A549 (cell line): ENCODE results near the gene NXN. TPM values are rescaled to one million over a fixed set of nuclear protein-coding genes. Genes with fewer than 3 reads are reported as not detected.
"Not testable (repeated sequence)": the region's sequence is repeated elsewhere in the genome, so short reads cannot be mapped to it uniquely, and the experiment has no call there.

Experiments used
- ATAC-seq, 2 experiments: fragments of 200-7000 bp in 1 of 2; fragments of >200 bp in 1 of 2; cut with Nextera tagmentation in 1 of 2; cut with Tn5 transposase in 1 of 2; 3 replicates each; pipeline versions ENCODE4 v1.8.0 to v1.9.1; 2018 to 2020; ENCODE audit warnings: mild to moderate bottlenecking in 1 of 2, moderate library complexity in 1 of 2
- CTCF ChIA-PET: fragments of 300-600 bp; sonication (Branson Sonifier 250); formaldehyde crosslinking; extraction: SDS; loops from one replicate; lab custom pipeline; 2021; ENCODE audit warnings: antibody characterized with exemption, inconsistent platforms; lab: Yijun Ruan, JAX
- POLR2A ChIA-PET: fragments of 350-600 bp; formaldehyde crosslinking; extraction: SDS; loops from one replicate; lab custom pipeline; 2021; ENCODE audit warnings: antibody characterized with exemption, inconsistent platforms; lab: Yijun Ruan, JAX
- DNase-seq, 2 experiments: peaks; one replicate each; pipeline versions ENCODE4 v3.0.0 to v3.0.0-alpha.2; 2011 to 2016; ENCODE audit warnings: low read depth in 1 of 2, low spot score in 1 of 2
- FAIRE-seq: peaks from 2 replicates; lab custom pipeline; 2011; peaks lifted over from hg19 to GRCh38; lab: Jason Lieb, UNC
- H3K27ac ChIP-seq, 2 experiments: fragments of >200 bp; sonication (Bioruptor Twin); formaldehyde crosslinking; 3 replicates each; pipeline ENCODE4 v1.5.1; 2016 to 2017
- H3K4me1 ChIP-seq: fragments of >200 bp; sonication (Bioruptor Twin); formaldehyde crosslinking; 3 replicates; pipeline ENCODE4 v1.6.1; 2016
- H3K4me2 ChIP-seq: fragments of >200 bp; sonication (Bioruptor Twin); formaldehyde crosslinking; 3 replicates; pipeline ENCODE4 v1.6.1; 2016
- H3K4me3 ChIP-seq: fragments of >200 bp; sonication (Bioruptor Twin); formaldehyde crosslinking; 3 replicates; pipeline ENCODE4 v1.5.1; 2016
- H3K9me3 ChIP-seq: fragments of >200 bp; sonication (Bioruptor Twin); formaldehyde crosslinking; 3 replicates; pipeline ENCODE4 v1.6.1; 2016
- ATOH8 ChIP-seq: fragments of 250-450 bp; sonication (Bioruptor Pico); IDR thresholded peaks from 2 replicates; pipeline ENCODE4 v1.5.0; 2020; ENCODE audit warnings: low read depth, mild to moderate bottlenecking, moderate library complexity
- BCL3 ChIP-seq: fragments of >200 bp; sonication (Bioruptor Twin); formaldehyde crosslinking; IDR thresholded peaks from 3 replicates; pipeline ENCODE4 v1.6.1; 2016
- BHLHE40 ChIP-seq: IDR thresholded peaks from 2 replicates; pipeline ENCODE4 v1.6.1; 2012; ENCODE audit warnings: low read depth, low read length, inconsistent platforms
- CBX2 ChIP-seq: fragments of 200-600 bp; sonication (generic); IDR thresholded peaks from 2 replicates; pipeline ENCODE4 v1.6.1; 2016; ENCODE audit warnings: low read depth, mild to moderate bottlenecking, borderline replicate concordance
- CEBPB ChIP-seq, 2 experiments: fragments of >200 bp in 1 of 2; sonication (Bioruptor Twin) in 1 of 2; formaldehyde crosslinking in 1 of 2; IDR thresholded peaks; 2 replicates each; pipeline ENCODE4 v1.6.1; 2012 to 2016
- CHD4 ChIP-seq: fragments of 200-600 bp; sonication (generic); IDR thresholded peaks from 2 replicates; pipeline ENCODE4 v1.6.1; 2016; ENCODE audit warnings: antibody characterized with exemption, mild to moderate bottlenecking, borderline replicate concordance
- CTCF ChIP-seq: fragments of >200 bp; sonication (Bioruptor Twin); formaldehyde crosslinking; IDR thresholded peaks from 3 replicates; pipeline ENCODE4 v1.5.1; 2016
- E2F6 ChIP-seq: IDR thresholded peaks from 2 replicates; pipeline ENCODE4 v1.6.1; 2012; ENCODE audit warnings: low read depth, borderline replicate concordance
- EHF ChIP-seq: fragments of 250-450 bp; sonication (Bioruptor Pico); IDR thresholded peaks from 2 replicates; pipeline ENCODE4 v1.5.0; 2020; ENCODE audit warnings: mild to moderate bottlenecking
- ELK1 ChIP-seq: fragments of 150-350 bp; IDR thresholded peaks from 2 replicates; pipeline ENCODE4 v1.6.1; 2014; ENCODE audit warnings: low read depth, mild to moderate bottlenecking, low read length
- EP300 ChIP-seq, 2 experiments: fragments of >200 bp; sonication (Bioruptor Twin); formaldehyde crosslinking; IDR thresholded peaks; 2 replicates in 1 of 2; 3 replicates in 1 of 2; pipeline ENCODE4 v1.6.1; 2016 to 2017
- ESRRA ChIP-seq: fragments of 150-350 bp; IDR thresholded peaks from 2 replicates; pipeline ENCODE4 v1.6.1; 2014; ENCODE audit warnings: mild to moderate bottlenecking, low read length, borderline replicate concordance
- FOSB ChIP-seq: fragments of 250-450 bp; sonication (Bioruptor Pico); IDR thresholded peaks from 2 replicates; pipeline ENCODE4 v1.5.0; 2020; ENCODE audit warnings: mild to moderate bottlenecking, moderate library complexity
- FOXS1 ChIP-seq: fragments of 250-450 bp; sonication (Bioruptor Pico); IDR thresholded peaks from 2 replicates; pipeline ENCODE4 v1.5.0; 2020; ENCODE audit warnings: mild to moderate bottlenecking, moderate library complexity
- KDM5A ChIP-seq: fragments of 200-600 bp; sonication (generic); IDR thresholded peaks from 2 replicates; pipeline ENCODE4 v1.6.1; 2016; ENCODE audit warnings: antibody characterized with exemption, mild to moderate bottlenecking
- MAX ChIP-seq: IDR thresholded peaks from 2 replicates; pipeline ENCODE4 v1.6.1; 2012
- PBX3 ChIP-seq: IDR thresholded peaks from 2 replicates; pipeline ENCODE4 v1.6.1; 2012
- SREBF2 ChIP-seq: fragments of 450-650 bp; IDR thresholded peaks from 2 replicates; pipeline ENCODE4 v1.6.1; 2014; ENCODE audit warnings: mild to moderate bottlenecking, moderate library complexity
- TP53 ChIP-seq: fragments of 250-450 bp; sonication (Bioruptor Pico); IDR thresholded peaks from 2 replicates; pipeline ENCODE4 v1.5.0; 2021; ENCODE audit warnings: mild to moderate bottlenecking, moderate library complexity
- ZSCAN20 ChIP-seq: fragments of 250-450 bp; sonication (Bioruptor Pico); IDR thresholded peaks from 2 replicates; pipeline ENCODE4 v1.8.0; 2022; ENCODE audit warnings: mild to moderate bottlenecking, moderate library complexity
- WGBS: methylation state at CpG from one replicate; pipeline ENCODE4 v1.1.6; 2017; ENCODE audit errors: missing lambda C conversion rate; 5-methylcytosine and 5-hydroxymethylcytosine counted together
- polyA plus RNA-seq, 4 experiments: library from polyadenylated mRNA; depleted of rRNA in 3 of 4; stranded (reverse); fragments of >200 nt; fragmentation: RNase III in 1 of 4; extraction: RNeasy Plus Mini Kit Qiagen cat#74134 plus additional on column Dnase treatment in 1 of 4; gene quantifications; 2 replicates in 3 of 4; 3 replicates in 1 of 4; pipeline ENCODE4 v1.2.3, GENCODE V29; 2011 to 2017

Gene NXN
- polyA plus RNA-seq, 2 of the 4 experiments (the other 2 are of a cell fraction), result 24.6 to 31.1 TPM

GRCh38 chr17:787641-788221, 191.8 kb downstream of the NXN start:
- peaks cover 15% of the 10 kb centered on the region for H3K4me1 ChIP-seq
- 87% methylated on average over 12 of the region's 12 CpGs for WGBS
- H3K27ac ChIP-seq, result no peak overlapping the region
- H3K4me3 ChIP-seq, result no peak overlapping the region
- FAIRE-seq (no peak), DNase-seq (no peak), ATAC-seq (no peak)
- ChIA-PET POLR2A (interaction anchor here (1.7 kb wide), 1 partner anchor 13 kb away, joined by 3 read pairs; no protein-coding TSS in a partner anchor), CTCF (interaction anchor here (0.6 to 19.5 kb wide), 7 partner anchors 7 to 269 kb away, joined by 3 to 428 read pairs (median 4); partner anchors contain the start of genes NXN and TIMM22)
- TF ChIP-seq FOXS1 (CRISPR knock-in tag), result no peak
- no peak for TF ChIP-seq CHD4
- TF ChIP-seq EHF (CRISPR knock-in tag), result no peak
- TF ChIP-seq CBX2, result no peak
- TF ChIP-seq BCL3, result no peak
- TF ChIP-seq EP300 (IDR thresholded peaks at IDR 0.05), result no peak
- TF ChIP-seq SREBF2, result no peak
- TF ChIP-seq ESRRA, result no peak
- TF ChIP-seq BHLHE40, result no peak
- no peak for TF ChIP-seq TP53
- TF ChIP-seq ATOH8 (CRISPR knock-in tag), result no peak
- TF ChIP-seq E2F6, result no peak
- TF ChIP-seq FOSB (CRISPR knock-in tag), result no peak
- no peak for TF ChIP-seq CTCF
- TF ChIP-seq PBX3, result no peak
- TF ChIP-seq MAX, result no peak
- TF ChIP-seq KDM5A, result no peak
- no peak for TF ChIP-seq CEBPB (IDR thresholded peaks at IDR 0.05)
- no peak for TF ChIP-seq ELK1
- no peak for TF ChIP-seq ZSCAN20 (CRISPR knock-in tag)
- no peaks in the 10 kb centered on the region for H3K9me3 ChIP-seq
- no peak overlapping the region for H3K4me2 ChIP-seq

- POLR2A ChIA-PET, H3K9me3 ChIP-seq, FAIRE-seq, DNase-seq, H3K27ac ChIP-seq, H3K4me3 ChIP-seq, H3K4me2 ChIP-seq, ATAC-seq: not testable (repeated sequence)
- 92% methylated on average over 7 of the region's 7 CpGs for WGBS
- peaks cover 18% of the 10 kb centered on the region for H3K4me1 ChIP-seq
- CTCF ChIA-PET, result interaction anchor here (0.6 to 19.5 kb wide), 11 partner anchors 9 to 374 kb away, joined by 3 to 428 read pairs (median 4); partner anchors contain the start of genes GEMIN4, NXN and TIMM22
Observed at GRCh38 chr17:785901-786300, 193.7 kb downstream of the NXN start.
